ENCODE data around the gene SOX9.

SOX9 gene

DNA sequence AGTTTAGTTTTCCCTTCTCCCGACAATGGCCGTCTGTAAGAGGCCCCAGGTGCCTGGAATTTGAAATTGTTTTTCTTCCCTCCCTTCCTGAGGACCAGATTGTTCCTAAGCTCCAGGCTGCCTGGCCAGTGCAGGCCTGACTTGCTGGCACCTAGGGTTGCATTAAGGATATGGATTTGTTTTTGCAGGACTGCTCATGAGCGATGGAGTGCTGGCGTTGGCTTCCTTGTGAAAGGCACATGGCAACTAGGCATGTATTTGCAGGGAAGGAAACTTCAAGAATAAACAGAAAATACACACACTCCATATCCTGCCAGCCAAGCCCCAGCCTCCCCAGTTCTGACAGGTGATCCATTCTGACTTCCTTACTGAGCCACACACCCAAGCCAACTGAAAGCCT is 25.5 kb upstream of the SOX9 start:
- H3K27me3 ChIP-seq (ENCODE audit: insufficient read depth, low read length), result no peaks in the 10 kb centered on the region
- no peaks in the 10 kb centered on the region for H3K9me3 ChIP-seq (ENCODE audit: insufficient read depth, low read depth, low read length)
- 90% methylated on average over 4 of the region's 4 CpGs for WGBS
- H3K4me3 ChIP-seq (ENCODE audit: low read length), result no peak overlapping the region
- peaks cover 6% of the 10 kb centered on the region; the same call in 1 of the 2 replicates for H3K4me1 ChIP-seq (ENCODE audit: insufficient read depth, low read length)
- no peak overlapping the region for H3K27ac ChIP-seq (ENCODE audit: low read depth, low read length)
- H3K9ac ChIP-seq (ENCODE audit: low read depth, low read length), result no peak overlapping the region
- H3K36me3 ChIP-seq (ENCODE audit: insufficient read depth, low read length), result no peaks in the 10 kb centered on the region

DNA sequence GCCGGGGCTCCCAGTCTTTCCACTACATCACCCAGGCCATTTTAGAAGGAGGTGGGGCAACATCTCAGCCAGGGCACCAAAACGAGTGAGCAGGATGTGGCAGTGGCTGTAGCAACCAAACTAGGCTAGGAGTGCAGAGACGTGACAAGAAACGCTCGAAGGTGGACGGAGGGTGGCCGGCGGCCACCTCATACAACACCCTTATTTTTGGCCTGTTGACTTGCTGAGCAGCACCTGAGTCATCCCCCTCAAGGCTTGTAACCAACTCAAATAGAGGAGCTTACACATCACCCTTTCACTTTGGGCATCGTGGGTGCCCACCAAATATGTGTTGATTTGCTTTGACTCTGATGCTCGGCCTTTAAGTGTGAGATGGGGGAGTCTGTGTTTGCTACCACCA is 23.7 kb upstream of the SOX9 start:
- Histone ChIP-seq H3K27me3 (ENCODE audit: insufficient read depth, low read length) (no peaks in the 10 kb centered on the region), H3K27ac (ENCODE audit: low read depth, low read length) (no peak overlapping the region), H3K4me1 (ENCODE audit: insufficient read depth, low read length) (peaks cover 6% of the 10 kb centered on the region; the same call in 1 of the 2 replicates), H3K36me3 (ENCODE audit: insufficient read depth, low read length) (no peaks in the 10 kb centered on the region), H3K9me3 (ENCODE audit: insufficient read depth, low read depth, low read length) (no peaks in the 10 kb centered on the region), H3K9ac (ENCODE audit: low read depth, low read length) (no peak overlapping the region), H3K4me3 (ENCODE audit: low read length) (no peak overlapping the region)
- WGBS, result 89% methylated on average over 9 of the region's 10 CpGs

GRCh38 chr17:72099919-72100318 is 20.9 kb upstream of the SOX9 start:
- H3K9ac ChIP-seq (ENCODE audit: low read depth, low read length), result no peak overlapping the region
- no peaks in the 10 kb centered on the region for H3K27me3 ChIP-seq (ENCODE audit: insufficient read depth, low read length)
- H3K27ac ChIP-seq (ENCODE audit: low read depth, low read length), result no peak overlapping the region
- H3K4me3 ChIP-seq (ENCODE audit: low read length), result no peak overlapping the region
- WGBS, result 98% methylated on average over 3 of the region's 4 CpGs
- H3K36me3 ChIP-seq (ENCODE audit: insufficient read depth, low read length), result no peaks in the 10 kb centered on the region
- H3K9me3 ChIP-seq (ENCODE audit: insufficient read depth, low read depth, low read length), result no peaks in the 10 kb centered on the region
- no peaks in the 10 kb centered on the region for H3K4me1 ChIP-seq (ENCODE audit: insufficient read depth, low read length)

DNA sequence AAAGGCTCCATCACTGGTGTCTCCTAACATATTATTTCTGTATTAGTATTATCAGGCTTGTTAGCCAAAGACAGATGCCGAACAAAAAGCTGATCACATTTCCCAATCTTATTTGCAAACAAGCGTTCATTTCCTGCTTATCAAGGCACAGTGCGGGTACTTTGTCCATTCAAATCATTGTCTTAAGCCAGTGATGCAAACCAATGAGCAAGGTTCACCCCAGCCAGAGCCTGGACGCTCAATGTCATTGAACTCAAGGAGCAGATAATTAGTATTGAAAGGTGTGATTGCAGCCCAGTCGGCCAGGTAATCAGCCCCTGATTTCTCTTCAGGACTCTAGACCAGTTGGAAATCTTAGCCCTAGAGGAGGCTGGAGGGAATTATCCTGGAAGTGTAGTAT is 20.4 kb upstream of the SOX9 start:
- Histone ChIP-seq H3K4me3 (ENCODE audit: low read length) (no peak overlapping the region), H3K9ac (ENCODE audit: low read depth, low read length) (no peak overlapping the region), H3K27me3 (ENCODE audit: insufficient read depth, low read length) (no peaks in the 10 kb centered on the region), H3K9me3 (ENCODE audit: insufficient read depth, low read depth, low read length) (no peaks in the 10 kb centered on the region), H3K36me3 (ENCODE audit: insufficient read depth, low read length) (no peaks in the 10 kb centered on the region), H3K4me1 (ENCODE audit: insufficient read depth, low read length) (peaks cover 4% of the 10 kb centered on the region; the same call in 1 of the 2 replicates), H3K27ac (ENCODE audit: low read depth, low read length) (no peak overlapping the region)
- 89% methylated on average over 5 of the region's 5 CpGs for WGBS

DNA sequence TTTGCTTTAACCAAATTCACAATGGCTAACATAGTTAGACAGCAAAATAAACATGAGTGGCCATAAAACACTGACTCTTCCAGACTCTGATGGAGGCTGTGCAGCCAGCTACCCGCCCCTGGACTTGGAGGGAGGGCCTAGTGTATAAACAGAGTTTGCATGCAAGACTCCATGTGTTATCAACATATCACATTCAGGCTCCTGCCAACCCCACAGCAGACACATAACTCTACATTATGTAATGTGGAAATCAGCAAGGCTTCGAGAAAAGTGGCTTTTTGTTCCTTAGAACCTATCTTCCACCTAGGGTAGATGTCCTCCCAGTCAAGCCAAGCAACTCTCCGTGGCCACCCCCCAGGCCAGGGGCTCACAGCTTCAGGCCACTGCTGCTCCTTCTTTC is 19.3 kb upstream of the SOX9 start:
- no peaks in the 10 kb centered on the region for H3K27me3 ChIP-seq (ENCODE audit: insufficient read depth, low read length)
- no peak overlapping the region for H3K4me3 ChIP-seq (ENCODE audit: low read length)
- H3K36me3 ChIP-seq (ENCODE audit: insufficient read depth, low read length), result no peaks in the 10 kb centered on the region
- H3K9me3 ChIP-seq (ENCODE audit: insufficient read depth, low read depth, low read length), result no peaks in the 10 kb centered on the region
- WGBS, result 93% methylated on average over 3 of the region's 3 CpGs
- peaks cover 9% of the 10 kb centered on the region for H3K4me1 ChIP-seq (ENCODE audit: insufficient read depth, low read length)
- H3K27ac ChIP-seq (ENCODE audit: low read depth, low read length), result no peak overlapping the region
- H3K9ac ChIP-seq (ENCODE audit: low read depth, low read length), result no peak overlapping the region

DNA sequence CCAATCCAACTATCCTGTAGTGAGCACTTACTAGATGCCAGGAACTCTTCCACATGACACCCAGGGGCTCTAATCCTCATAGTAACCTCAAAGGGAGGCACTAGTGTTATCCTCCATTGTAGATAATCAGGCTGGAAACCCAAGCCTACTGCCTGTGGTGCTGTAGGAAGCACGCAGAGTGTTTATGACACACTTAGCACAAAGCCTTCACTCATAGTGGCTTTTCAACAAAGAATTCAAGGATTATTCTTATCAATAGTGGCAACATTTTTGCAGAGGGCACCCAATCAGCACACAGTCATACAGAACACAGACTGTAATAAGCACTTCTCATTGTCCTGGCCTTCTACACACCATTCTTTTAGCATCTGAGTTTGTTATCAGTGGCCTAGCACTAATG is 18.5 kb upstream of the SOX9 start:
- Histone ChIP-seq H3K4me1 (ENCODE audit: insufficient read depth, low read length) (peaks cover 17% of the 10 kb centered on the region), H3K9me3 (ENCODE audit: insufficient read depth, low read depth, low read length) (no peaks in the 10 kb centered on the region), H3K4me3 (ENCODE audit: low read length) (no peak overlapping the region), H3K36me3 (ENCODE audit: insufficient read depth, low read length) (no peaks in the 10 kb centered on the region), H3K27me3 (ENCODE audit: insufficient read depth, low read length) (no peaks in the 10 kb centered on the region), H3K9ac (ENCODE audit: low read depth, low read length) (no peak overlapping the region), H3K27ac (ENCODE audit: low read depth, low read length) (no peak overlapping the region)
- 85% methylated on average over 1 of the region's 1 CpG for WGBS

- Histone ChIP-seq H3K9ac (ENCODE audit: low read depth, low read length) (no peak overlapping the region), H3K36me3 (ENCODE audit: insufficient read depth, low read length) (no peaks in the 10 kb centered on the region), H3K27ac (ENCODE audit: low read depth, low read length) (no peak overlapping the region), H3K4me1 (ENCODE audit: insufficient read depth, low read length) (peaks cover 28% of the 10 kb centered on the region), H3K27me3 (ENCODE audit: insufficient read depth, low read length) (no peaks in the 10 kb centered on the region), H3K4me3 (ENCODE audit: low read length) (no peak overlapping the region), H3K9me3 (ENCODE audit: insufficient read depth, low read depth, low read length) (no peaks in the 10 kb centered on the region)
- 91% methylated on average over 11 of the region's 11 CpGs for WGBS
These were observed 16.5 kb upstream of the SOX9 start for GRCh38 chr17:72104164-72104862.

- Histone ChIP-seq H3K27me3 (ENCODE audit: insufficient read depth, low read length) (no peaks in the 10 kb centered on the region), H3K36me3 (ENCODE audit: insufficient read depth, low read length) (no peaks in the 10 kb centered on the region), H3K9ac (ENCODE audit: low read depth, low read length) (no peak overlapping the region), H3K4me3 (ENCODE audit: low read length) (no peak overlapping the region), H3K4me1 (ENCODE audit: insufficient read depth, low read length) (peaks cover 28% of the 10 kb centered on the region), H3K9me3 (ENCODE audit: insufficient read depth, low read depth, low read length) (no peaks in the 10 kb centered on the region), H3K27ac (ENCODE audit: low read depth, low read length) (no peak overlapping the region)
- WGBS, result 88% methylated on average over 6 of the region's 6 CpGs
These were observed 16.0 kb upstream of the SOX9 start for GRCh38 chr17:72104863-72105234.

- WGBS, result 80% methylated on average over 5 of the region's 5 CpGs
- no peaks in the 10 kb centered on the region for H3K9me3 ChIP-seq (ENCODE audit: insufficient read depth, low read depth, low read length)
- no peak overlapping the region for H3K4me3 ChIP-seq (ENCODE audit: low read length)
- no peak overlapping the region; the same call in 1 of the 2 replicates for H3K27ac ChIP-seq (ENCODE audit: low read depth, low read length)
- H3K36me3 ChIP-seq (ENCODE audit: insufficient read depth, low read length), result no peaks in the 10 kb centered on the region
- H3K4me1 ChIP-seq (ENCODE audit: insufficient read depth, low read length), result peaks cover 40% of the 10 kb centered on the region
- no peaks in the 10 kb centered on the region for H3K27me3 ChIP-seq (ENCODE audit: insufficient read depth, low read length)
- no peak overlapping the region for H3K9ac ChIP-seq (ENCODE audit: low read depth, low read length)
These were observed 13.7 kb upstream of the SOX9 start for GRCh38 chr17:72107100-72107499.

- no peak overlapping the region for H3K9ac ChIP-seq (ENCODE audit: low read depth, low read length)
- no peaks in the 10 kb centered on the region for H3K9me3 ChIP-seq (ENCODE audit: insufficient read depth, low read depth, low read length)
- H3K36me3 ChIP-seq (ENCODE audit: insufficient read depth, low read length), result no peaks in the 10 kb centered on the region
- H3K27ac ChIP-seq (ENCODE audit: low read depth, low read length), result no peak overlapping the region
- no peak overlapping the region for H3K4me3 ChIP-seq (ENCODE audit: low read length)
- WGBS, result 85% methylated on average over 18 of the region's 18 CpGs
- H3K27me3 ChIP-seq (ENCODE audit: insufficient read depth, low read length), result peaks cover 23% of the 10 kb centered on the region
- peaks cover 36% of the 10 kb centered on the region for H3K4me1 ChIP-seq (ENCODE audit: insufficient read depth, low read length)
These were observed 10.4 kb upstream of the SOX9 start for GRCh38 chr17:72110231-72110941.

- peaks cover 36% of the 10 kb centered on the region for H3K4me1 ChIP-seq (ENCODE audit: insufficient read depth, low read length)
- WGBS, result 83% methylated on average over 4 of the region's 4 CpGs
- no peak overlapping the region for H3K27ac ChIP-seq (ENCODE audit: low read depth, low read length)
- H3K9ac ChIP-seq (ENCODE audit: low read depth, low read length), result no peak overlapping the region
- peaks cover 28% of the 10 kb centered on the region for H3K27me3 ChIP-seq (ENCODE audit: insufficient read depth, low read length)
- H3K9me3 ChIP-seq (ENCODE audit: insufficient read depth, low read depth, low read length), result no peaks in the 10 kb centered on the region
- no peak overlapping the region for H3K4me3 ChIP-seq (ENCODE audit: low read length)
- H3K36me3 ChIP-seq (ENCODE audit: insufficient read depth, low read length), result no peaks in the 10 kb centered on the region
These were observed 9.9 kb upstream of the SOX9 start for GRCh38 chr17:72110942-72111318.
